Measurements from ENCODE around the gene RTN4R.
"Not testable (repeated sequence)": the region's sequence is repeated elsewhere in the genome, so short reads cannot be mapped to it uniquely, and the experiment has no call there.

RTN4R gene

DNA sequence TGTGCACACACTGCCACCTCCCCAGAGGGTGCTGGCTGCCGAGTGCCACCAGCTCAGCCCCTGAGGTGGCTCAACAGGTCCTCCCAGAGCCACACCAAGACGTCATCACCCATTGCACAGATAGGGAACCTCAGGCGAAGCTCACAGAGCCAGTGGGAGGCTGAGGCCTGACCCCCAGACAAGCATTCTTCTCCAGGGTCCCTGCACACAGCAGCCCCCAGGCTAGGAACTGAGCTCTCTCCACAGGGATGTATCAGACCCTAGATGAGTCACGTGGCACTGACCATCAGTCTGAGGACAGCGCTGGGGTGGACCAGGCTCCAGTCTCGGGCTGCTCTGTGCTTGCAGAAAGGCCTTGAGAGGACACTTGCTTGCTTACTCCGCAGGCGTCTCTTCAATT, 1.6 kb upstream of the RTN4R start:
- not testable (repeated sequence) for DNase-seq

DNA sequence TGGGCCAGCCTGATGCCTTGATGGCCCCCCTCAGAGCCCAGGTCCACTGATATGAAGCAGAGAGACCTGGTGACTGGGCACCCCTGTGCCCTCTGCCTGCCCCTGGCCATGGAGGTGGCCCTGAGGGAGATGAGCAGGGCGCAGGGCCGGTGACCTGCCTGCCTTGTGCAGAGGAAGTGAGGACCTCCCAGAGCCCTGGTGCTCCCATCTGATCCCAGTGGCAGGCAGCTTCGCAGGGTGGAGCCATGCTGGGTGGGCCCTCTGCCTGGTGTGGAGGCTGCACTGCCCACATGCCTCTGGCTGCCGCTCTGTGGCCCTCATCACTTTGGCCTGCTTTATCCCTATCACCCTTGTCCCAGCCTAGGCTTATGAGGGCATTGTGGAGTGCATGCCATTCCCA, 1.1 kb upstream of the RTN4R start:
- DNase-seq = not testable (repeated sequence)

DNA sequence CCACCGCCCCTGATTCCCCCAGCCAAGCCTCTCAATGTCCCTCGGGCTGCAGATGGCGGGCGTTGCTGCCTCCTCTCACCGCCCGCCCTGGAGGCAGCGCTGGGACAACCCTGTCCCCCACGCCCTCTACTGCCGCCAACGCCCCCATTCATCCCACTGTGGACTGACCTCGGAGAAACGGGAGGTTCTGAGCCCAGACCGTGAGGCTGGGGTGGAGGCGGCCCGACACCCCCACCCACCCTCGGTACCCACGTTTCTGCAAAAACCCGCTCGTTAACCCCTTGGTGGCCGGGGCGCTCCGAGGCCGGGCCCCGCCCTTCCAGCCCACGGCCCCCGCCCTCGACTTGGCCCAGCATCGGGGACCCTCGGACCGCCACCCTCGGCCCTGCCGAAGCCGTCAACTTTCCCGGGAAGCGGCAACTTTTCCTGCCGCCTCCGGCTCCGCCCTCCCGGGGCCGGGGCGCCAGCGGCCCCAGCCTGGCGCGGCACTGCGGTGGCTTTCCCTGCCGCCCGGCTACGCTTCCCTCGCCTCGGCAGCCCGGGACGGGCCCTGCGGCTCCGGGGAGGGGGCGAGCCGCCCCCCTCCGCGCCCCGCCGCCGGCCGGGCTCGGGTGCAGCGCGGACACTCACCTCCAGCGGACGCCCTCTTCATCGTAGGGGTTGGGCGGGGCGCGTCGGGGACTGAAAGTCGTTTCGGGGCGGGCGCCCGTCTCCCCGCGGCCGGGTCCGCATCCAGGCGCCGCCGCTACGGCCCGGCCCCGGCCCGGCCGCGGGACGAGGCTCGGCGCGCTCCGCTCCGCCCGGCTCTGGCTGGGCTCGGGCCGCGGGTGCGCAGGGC, 458 bp downstream of the RTN4R start:
- DNase-seq = peak; percentile 35

DNA sequence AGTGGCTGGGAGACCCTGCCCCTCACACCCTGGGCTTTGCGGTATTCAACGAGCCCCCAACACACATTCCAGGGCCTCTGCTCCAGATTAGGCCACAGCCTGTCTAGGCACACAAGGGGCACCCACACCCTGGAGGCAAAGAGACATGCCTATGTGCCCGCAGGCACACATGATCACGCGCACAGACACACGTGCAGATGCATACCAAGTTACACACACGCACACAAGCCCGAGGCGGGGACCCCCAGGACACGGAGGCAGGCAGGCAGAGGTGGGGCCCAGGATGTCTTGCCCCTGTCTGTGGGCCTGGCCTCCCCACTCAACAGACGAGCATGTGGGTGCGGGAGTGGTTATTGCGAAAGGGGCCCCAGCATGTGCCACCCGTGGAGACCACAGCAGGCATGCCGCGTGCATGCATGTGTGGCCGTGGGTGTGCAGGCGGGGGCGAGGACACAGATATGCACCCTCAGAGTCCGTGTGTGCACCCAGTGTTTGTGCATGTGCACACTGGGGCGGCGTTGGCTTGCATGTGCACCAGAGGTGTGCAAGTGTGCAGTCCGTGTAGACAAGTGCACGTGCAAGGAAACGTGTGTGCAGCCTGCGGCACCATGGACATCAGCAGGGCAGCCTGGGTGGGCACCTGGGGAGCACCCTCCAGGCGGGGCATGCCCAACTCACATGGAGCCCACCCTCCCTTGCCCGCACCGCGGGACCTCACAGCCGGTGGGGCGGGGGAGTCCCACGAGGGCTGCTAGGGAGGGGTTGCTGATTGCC, 1.3 kb downstream of the RTN4R start:
- not testable (repeated sequence) for DNase-seq

DNA sequence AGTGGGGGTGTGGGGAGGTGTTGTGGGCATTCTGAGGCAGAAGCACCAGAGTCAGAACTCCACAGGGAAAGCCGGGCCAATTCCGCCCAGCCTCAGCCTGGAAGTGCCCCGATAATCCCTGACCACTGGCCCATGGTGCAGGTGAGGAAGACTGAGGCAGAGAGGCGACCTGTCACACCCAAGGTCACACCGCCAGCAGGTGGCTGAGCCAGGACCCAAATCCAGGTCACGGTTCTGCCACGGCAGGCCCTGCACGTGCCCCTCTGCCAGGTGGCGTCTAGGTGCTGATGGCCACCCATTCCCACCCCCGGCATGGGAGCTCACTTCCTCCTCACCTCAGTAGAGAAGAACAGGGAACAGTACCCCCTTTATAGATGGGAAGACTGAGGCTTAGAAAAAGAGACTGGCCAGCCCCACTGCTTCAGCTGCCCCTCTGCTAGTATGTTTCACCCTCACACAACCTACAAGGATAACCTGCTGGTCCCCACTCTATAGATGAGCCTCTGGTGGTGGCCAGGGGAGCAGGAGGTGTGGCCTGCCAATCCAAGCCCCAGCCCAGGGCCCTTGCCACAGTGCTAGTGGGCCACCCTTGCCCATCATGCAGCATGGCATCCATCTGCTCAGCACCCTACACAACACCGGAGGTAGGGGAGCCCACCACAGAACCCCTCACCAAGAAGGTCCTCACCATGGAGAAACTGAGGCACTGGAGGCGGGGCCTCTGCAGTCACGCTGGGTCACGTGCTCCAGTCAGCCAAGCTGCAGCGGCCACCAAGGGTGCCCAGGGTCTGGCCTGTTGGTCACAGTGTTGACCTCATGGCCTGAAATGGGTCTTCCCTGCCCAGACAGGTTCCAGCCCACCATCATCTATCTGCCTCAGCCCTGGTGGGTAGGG, 2.1 kb downstream of the RTN4R start:
- DNase-seq = not testable (repeated sequence)

DNA sequence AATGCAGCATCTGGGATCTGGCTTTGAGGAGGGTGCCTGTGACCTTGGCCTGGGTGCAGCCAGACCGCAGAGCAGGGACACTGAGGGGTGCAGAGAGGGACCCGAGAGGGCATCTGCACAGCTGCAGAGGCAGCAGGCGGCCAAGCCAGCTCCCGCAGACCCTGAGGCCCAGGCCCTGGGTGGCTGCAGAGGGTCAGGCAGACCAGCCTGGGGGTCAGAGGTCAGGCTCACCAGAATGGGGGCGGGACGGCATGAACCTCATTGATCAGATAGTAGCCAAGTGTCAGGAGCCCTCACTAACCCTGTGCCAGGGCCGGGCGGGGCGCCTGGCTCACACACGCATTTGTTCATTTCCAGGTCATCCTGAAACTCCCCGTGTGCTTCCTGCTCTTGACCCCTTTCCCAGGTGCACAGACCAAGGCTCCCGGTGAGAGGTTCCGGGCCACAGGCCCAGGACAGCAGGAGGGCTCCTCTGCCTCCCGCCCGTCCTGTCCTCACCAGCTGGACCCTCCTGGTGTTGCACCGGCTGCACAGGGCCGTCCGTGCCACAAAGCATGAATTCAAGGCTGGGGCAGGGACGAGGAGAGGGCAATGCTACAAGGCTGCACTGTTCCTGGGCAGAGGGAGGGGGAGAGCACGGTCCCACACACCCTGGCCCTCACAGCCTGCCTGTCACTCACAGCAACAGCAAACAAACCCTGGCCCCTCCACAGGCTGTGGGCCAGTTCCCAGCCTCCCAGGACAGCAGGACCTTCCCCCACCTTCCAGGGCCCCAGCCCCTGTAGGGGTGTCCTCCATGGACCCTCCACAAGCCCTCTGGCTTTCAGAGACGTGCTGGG, 3.3 kb downstream of the RTN4R start:
- no peak for DNase-seq

DNA sequence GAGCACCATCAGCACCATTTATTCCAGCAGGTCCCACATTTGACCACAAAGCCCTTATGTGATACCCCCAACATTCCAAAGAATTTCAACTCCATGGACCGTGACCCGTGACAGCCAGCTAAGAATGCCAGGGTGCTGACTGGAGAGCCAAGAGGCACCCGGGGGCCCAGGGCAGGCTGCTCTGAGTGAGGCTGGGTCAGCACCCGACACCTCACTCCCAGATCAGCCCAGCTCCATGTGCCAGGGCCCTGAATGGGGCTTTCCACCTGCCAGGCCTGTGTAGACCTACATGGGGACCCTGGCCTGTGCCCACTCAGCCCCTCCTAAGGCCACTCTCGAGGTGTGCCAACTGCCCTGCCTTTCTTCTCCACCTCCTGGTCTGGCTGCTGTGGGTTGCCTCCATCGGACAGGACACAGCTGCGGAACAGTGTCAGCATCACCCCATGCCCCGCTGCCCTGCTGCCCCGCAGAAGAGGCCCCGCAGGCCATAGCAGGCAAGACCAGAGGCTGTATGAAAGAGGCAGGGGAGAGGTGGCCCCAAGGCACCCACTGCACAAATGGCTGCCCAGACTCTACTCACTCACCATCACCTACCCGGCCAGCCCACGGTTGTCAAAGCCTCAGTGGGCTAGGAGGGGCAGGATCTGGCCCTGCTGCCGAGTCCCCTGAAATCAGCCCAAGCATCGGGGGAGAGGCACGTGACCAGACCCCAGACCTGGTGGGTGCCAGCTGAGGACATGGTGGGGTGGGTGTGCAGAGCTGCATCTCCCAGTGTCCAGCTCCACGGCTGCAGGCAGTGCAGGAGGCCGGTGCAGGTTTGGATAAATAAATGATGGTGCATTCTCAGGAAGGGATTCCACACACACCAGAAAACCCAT, 4.5 kb downstream of the RTN4R start:
- DNase-seq = not testable (repeated sequence)

DNA sequence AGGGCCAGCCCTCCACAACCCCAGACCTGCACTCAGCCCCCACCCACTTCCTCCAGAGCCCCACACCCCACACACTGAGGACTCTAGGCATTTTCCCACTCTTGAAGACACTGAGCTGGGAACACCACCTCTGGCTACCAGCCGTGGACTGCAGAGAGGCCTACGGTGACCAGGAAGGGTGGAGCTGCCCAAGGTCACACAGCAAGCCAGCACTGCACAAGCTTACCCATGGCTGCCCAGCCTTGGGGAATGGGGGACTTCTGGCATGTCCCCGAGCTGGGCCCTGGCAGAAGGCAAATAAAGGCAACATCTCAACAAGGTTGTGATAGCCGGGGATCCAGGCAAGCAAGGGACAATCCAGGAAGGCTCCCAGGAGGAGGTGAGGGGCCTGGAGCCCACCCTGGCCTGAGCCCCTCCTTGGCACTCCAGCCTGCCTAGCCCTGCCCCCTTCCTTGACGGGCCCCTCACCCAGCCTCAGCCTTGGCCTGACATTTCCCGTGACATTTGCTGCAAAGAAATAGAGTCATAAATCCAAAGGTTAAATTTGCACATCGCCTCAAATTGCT, 5.5 kb downstream of the RTN4R start:
- no peak for DNase-seq

DNA sequence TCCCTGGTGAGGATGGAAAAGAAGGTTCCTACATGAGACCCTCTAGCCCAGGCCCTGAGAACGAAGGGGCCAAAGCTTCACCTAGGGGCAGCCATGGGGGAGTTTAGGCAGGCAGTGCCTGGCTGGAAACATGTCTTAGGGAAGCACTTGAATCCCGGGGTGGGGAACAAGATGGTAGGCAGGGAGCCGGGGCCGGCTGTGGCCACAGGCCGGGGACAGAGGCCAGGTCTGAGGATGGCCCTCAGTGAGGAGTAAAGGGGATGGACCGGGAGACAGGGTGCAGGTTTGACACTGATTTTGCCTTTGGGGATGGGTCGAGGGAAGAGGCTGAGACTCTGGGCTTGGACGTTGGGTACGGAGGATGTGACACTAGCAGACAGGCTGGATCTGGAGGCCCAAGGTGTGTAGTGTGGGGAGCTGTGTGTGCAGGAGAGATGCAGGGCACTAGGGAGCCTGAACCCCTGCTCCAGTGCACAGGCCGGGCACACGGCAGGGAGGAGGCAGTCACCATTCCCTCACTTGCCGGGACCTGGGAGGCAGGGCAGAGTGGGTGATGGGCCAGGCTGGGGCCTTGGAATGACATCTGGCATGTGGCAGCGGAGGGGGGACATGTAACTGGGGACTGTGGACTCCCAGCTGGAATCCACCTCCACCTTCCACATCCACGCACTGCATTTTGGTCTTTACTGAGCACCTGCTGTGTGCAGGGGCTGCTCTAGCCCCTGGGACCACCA, 6.1 kb downstream of the RTN4R start:
- no peak for DNase-seq

DNA sequence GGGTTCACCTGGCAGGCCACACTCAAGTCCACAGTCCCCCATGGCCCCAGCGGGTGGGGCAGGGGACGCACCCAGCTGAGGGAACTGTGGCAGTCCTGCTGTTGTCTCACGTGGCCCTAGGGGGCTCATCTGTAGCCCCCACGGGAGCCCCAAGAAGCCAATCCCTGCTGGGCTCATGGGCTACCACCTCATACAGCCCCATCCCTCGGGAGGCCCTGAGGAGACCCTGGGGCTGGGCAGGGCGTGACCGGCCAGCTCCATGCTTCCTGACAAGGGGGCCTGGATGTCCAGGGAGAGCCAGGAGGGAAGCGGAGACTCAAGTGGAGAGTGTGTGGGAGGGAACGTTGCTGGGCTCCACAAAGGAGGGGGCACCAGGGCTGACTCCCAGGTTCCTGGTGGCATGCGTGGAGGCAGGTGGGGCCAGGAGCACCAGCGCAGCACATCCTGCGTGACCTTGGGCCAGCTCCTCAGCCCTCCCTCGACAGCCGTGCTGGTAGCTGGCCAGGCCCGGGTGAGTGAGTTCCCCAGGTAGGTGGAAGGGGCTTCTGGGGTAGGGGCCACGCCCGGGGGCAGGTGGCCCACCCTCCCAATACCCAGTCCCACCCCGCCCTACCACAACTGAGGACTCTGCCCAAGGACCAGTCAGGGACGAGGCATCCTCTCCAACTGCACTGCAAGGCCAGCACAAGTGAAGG, 7.9 kb downstream of the RTN4R start:
- no peak for DNase-seq

DNA sequence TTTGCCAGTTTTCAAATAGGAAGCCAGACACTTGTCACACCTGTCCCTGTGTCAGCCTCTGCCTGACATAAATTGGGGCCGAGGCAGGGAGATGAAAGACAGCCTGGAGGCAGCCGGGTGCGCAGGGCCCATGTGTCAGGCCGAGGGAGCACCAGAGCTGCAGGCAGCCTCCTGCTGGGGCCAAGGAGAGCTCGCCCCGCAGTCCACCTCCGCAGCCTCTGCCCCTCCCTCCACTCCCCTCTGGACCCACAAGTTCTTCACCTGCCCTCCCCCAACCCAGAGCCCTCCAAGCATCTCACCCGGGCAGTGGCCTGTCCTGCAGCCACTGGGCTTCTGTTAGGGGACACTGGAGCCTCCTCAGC, 8.8 kb downstream of the RTN4R start:
- no peak for DNase-seq

DNA sequence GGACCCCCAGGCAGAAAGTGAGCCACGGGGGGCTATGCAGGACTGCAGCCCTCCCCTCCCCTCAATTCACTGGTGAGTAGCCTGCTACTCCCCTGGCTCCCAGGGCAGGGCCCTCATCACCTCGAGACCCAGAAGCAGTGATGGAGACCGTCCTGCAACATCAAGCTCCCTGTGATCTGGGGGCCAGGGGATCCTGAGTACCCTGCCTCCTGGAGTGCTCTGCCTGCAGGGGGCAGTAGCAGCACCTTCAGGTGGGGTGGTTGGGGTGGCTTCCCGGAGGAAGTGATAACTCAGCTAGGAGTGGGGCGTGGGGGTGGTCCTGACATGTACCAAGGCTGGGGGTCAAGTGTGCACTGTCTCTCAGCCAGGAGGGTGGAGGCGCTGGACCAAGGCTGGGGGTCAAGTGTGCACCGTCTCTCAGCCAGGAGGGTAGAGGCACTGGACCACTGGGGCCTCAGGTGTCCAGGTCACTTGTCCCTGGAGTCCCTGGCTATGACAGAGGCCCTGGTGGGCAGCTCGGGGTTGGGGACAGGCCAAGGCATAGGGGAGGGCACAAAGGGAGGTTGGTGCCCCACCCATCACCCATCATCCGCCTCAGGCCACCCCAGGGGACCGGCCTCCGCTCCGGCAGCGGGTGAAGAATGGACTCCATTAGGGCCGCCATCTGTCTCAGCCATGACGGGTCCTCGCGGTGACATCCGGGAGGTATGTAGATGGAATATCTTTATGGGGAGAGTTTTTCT, 9.4 kb downstream of the RTN4R start:
- DNase-seq = peak; percentile 7

DNA sequence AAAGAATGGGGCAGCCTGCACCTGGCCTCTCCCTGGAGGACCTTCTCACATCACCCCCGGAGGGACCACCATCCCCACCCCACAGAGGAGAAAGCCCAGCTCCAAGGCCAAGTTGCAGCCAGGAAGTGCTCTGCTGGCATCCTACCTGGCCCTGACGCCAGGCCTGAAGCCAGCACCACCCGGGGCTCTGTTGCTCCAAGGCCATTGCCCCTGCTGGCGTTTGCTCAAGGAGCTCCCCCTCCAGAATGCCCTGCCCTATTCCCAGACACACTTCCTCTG, 10.2 kb downstream of the RTN4R start:
- DNase-seq = no peak

DNA sequence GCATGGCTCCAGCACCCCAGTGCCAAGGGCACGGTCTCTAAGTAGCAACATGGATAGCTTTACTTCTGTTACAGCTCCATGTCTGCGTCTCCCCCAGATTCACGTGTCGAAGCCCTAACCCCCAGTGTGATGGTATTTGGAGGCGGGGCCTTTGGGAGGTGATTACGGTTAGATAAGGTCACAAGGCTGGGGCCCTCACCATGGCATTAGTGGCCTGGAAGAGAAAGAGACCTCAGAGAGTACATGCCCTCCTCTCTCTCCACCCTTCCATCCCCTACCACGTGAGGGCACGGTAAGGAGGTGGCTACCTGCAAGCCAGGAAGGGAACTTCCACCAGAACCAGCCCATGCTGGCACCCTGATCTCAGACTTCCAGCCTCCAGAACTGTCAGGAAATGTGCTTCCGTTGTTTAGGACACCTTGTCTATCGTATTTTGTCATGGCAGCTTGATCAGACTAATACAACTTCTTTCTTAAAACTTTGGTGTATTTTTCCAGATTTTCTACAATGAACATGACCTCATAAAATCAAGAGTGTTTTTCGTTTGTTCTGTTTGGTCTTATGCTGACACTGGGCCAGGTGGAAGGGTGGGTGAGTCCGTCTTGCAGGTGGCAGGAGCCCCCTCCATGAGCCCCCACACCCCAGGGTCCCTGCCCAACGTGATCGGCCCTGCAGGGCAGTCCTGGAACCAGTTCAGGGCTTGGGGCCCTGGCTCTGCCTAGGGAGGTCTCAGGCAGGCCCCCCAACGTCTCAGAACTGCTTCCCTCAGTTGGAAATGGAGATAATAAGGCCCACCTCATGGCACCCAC, 10.7 kb downstream of the RTN4R start:
- no peak for DNase-seq

DNA sequence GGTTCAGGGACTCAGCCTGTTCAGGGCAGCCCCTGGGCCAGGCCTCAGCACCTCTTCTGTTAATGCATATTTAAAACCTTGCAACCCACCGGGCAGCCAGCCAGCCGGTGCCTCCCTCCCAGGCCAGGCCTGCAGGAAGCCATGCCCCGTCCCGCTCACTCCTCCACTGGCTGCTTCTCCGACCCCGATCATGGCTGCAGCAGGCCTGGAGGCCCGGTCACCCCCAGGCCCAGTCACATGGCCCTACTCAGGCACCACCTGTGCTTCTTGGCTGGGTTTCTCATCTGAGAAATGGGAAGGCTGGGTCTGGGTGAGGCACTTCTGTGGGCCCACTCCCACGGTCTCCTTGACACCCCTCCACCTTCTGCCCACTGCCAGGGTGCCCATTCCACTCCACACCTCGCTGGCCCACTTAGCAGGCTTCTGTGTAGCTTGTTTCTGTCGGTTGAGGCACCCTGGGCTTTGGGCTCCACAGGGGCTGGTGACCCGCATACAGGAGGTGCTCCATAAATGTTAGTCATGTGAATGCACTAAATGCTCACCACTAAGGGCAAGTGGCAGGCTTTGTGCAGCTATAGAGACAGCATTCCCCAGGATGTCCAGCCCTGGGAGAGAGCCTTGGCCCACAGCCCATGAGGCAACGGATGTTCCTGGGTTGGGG, 11.4 kb downstream of the RTN4R start:
- no peak for DNase-seq

DNA sequence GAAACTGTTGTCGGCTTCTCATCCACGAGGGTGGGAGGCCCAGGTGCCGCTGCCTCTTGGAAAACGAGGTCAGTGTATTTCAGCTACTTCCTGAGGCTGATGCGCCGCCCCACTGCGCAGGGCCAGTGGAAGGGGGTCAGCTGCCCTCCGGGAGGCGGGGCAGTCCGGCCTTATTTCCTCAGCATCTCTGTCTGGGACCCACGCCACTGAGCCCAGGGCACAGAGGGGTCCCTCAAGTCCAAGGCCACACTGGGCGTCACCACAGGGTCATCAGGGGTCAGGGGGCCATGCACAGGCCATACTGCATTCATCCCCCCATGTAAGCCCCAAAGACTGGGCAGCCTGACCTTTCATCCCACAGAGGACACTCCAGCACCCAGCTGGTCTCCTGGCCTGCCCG, 12.1 kb downstream of the RTN4R start:
- DNase-seq = no peak
